ENCODE measurements around the gene PDE12. TPM values are rescaled to one million over a fixed set of nuclear protein-coding genes. Genes with fewer than 3 reads are reported as not detected.

PDE12 gene
- total and polyA plus RNA-seq, 7 donors, result 4.8 to 17.9 (median 11.4) TPM

DNA sequence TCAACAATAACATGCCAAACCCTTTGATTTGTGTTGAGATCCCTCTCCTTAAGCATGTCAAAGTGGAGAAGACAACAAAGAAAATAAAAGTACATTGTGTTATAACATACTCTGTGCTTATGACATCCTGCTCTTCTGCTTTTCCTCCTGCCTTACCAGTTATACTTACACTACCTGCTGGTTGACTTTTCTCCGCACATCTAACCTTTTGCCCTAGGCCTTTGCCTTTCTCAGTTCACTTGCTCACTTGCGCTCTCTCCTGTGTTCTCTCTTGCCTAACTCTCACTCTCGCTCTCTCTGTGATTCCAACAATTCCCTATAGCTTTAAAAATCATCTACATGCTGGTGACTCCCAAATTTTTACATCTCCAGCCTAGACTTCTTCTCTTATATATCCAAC is 17.6 kb upstream of the PDE12 start:
- H3K9me3 ChIP-seq, result no peaks in the 10 kb centered on the region
- H3K36me3 ChIP-seq, result no peaks in the 10 kb centered on the region
- H3K27ac ChIP-seq, result no peak overlapping the region
- DNase-seq, result no peak
- H3K4me1 ChIP-seq, result no peaks in the 10 kb centered on the region
- WGBS, 2 donors, result 92 to 96% methylated on average over 3 of the region's 3 CpGs
- intact Hi-C loops (cut with DNase I), result no loop called here
- TF ChIP-seq, protein P1, sequence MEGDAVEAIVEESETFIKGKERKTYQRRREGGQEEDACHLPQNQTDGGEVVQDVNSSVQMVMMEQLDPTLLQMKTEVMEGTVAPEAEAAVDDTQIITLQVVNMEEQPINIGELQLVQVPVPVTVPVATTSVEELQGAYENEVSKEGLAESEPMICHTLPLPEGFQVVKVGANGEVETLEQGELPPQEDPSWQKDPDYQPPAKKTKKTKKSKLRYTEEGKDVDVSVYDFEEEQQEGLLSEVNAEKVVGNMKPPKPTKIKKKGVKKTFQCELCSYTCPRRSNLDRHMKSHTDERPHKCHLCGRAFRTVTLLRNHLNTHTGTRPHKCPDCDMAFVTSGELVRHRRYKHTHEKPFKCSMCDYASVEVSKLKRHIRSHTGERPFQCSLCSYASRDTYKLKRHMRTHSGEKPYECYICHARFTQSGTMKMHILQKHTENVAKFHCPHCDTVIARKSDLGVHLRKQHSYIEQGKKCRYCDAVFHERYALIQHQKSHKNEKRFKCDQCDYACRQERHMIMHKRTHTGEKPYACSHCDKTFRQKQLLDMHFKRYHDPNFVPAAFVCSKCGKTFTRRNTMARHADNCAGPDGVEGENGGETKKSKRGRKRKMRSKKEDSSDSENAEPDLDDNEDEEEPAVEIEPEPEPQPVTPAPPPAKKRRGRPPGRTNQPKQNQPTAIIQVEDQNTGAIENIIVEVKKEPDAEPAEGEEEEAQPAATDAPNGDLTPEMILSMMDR (IDR thresholded peaks at IDR 0.05), result no peak
- no peak for TF ChIP-seq POLR2A (IDR thresholded peaks at IDR 0.05)
- no peak for TF ChIP-seq POLR2AphosphoS5 (IDR thresholded peaks at IDR 0.05)
- no peak for TF ChIP-seq EP300 (IDR thresholded peaks at IDR 0.05)
- peaks cover 0 to 2% (median 0%) of the 10 kb centered on the region in 3 donors for H3K27me3 ChIP-seq
- no peak overlapping the region for H3K4me3 ChIP-seq

DNA sequence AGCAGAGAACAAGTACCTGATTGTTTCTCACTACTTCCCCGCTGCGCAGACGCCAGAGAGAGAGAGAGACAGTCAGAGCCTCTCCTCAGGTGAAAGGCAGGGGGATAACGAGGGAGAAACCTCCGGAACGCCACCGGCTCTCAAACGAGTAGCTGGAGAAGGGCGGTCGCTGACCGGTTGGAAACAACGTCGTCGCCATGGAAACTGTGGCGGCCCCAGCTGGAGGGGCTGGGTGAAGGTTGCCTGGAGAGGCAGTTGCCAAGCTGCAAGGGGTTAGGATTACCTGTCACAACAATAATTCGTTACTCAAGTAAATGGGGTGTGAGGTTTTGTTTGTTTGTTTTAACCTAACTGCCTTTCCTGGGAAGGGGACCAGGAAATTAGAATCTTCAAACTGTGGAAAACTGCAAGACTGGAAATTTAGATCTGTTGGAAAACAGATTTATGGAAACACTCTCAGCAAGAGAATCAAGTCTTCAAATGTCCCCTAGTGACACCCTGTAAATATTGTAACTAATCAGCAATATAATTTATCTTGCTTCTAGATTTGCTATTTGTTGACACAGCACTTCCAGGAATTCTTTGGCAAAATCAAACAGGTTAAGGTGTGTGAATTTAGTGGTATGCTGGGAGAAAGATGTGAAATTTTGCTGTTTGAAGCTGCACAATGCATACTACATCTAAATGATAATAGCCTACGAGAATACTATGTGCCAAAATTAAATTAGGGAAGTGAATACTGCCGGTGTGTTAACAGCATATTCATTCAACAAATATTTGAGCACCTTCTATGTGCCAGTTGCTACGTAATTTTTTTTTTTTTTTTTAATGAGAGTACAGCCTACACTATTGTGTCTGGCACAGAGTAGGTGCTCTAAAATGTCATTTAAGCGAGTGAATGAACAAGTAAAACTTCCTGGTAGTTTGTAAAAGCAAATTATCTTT is 11.6 kb upstream of the PDE12 start, which contains the start of gene DNAH12:
Gene DNAH12 (minus strand): TSS at position 164 of the 945 bp plus-strand sequence. CDS start 1,474 bp downstream, outside the sequence.
- H3K9me3 ChIP-seq, result no peaks in the 10 kb centered on the region
- H3K4me1 ChIP-seq, result peaks cover 0 to 9% (median 4%) of the 10 kb centered on the region in 4 donors
- H3K36me3 ChIP-seq, result no peaks in the 10 kb centered on the region
- intact Hi-C loops (cut with DNase I), result no loop called here
- TF ChIP-seq POLR2AphosphoS5 (IDR thresholded peaks at IDR 0.05), result no peak
- TF ChIP-seq POLR2A (IDR thresholded peaks at IDR 0.05), result no peak
- no peak for TF ChIP-seq EP300 (IDR thresholded peaks at IDR 0.05)
- TF ChIP-seq, protein P1 (IDR thresholded peaks at IDR 0.05), result no peak
- no peak within 1 kb of the TSS for H3K4me3 ChIP-seq
- WGBS, 2 donors, result 3 to 9% methylated on average over 20 of the region's 20 CpGs
- H3K27ac ChIP-seq, result no peak within 1 kb of the TSS
- no peak for DNase-seq
- peaks cover 0 to 15% (median 0%) of the 10 kb centered on the region in 3 donors for H3K27me3 ChIP-seq

DNA sequence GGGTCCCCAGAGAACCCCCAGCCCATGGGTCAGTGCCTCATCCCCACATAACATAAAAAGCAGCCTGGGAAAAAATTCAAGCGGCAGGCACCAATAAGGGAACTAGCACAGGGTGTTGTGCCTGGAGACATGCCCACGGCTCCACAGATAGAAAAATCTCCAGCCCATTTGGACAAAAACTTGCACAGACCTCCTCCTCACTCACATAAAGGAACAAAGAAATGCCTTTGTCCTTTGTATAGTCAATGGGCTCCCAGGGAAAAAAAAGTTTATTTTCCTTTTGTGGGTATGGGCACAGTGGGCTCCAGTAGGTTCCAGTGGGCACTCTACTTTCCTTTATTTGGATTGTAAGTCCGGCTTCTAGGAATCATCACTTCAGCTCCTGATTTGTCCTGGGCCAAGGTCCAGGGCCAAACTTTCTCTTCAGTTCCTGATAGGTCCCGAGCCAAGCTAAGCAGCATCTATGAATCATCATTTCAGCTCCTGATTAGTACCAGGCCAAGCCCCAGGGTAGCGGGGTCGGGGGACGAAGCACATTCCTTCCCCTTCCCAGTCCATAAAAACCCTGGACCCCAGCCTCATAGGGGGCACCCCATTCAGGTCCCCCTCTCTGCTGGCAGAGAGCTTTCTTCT is 10.3 kb upstream of the PDE12 start:
- Histone ChIP-seq H3K4me3 (no peak overlapping the region), H3K4me1 (peaks cover 0 to 9% (median 4%) of the 10 kb centered on the region in 4 donors), H3K36me3 (no peaks in the 10 kb centered on the region), H3K27ac (no peak overlapping the region), H3K27me3 (peaks cover 0 to 15% (median 0%) of the 10 kb centered on the region in 3 donors), H3K9me3 (no peaks in the 10 kb centered on the region)
- intact Hi-C loops (cut with DNase I), result no loop called here
- TF ChIP-seq POLR2A (IDR thresholded peaks at IDR 0.05), result no peak
- TF ChIP-seq EP300 (IDR thresholded peaks at IDR 0.05), result no peak
- no peak for TF ChIP-seq POLR2AphosphoS5 (IDR thresholded peaks at IDR 0.05)
- TF ChIP-seq, protein P1 (IDR thresholded peaks at IDR 0.05), result no peak
- DNase-seq, result no peak
- WGBS, 2 donors, result 78 to 87% methylated on average over 7 of the region's 7 CpGs

DNA sequence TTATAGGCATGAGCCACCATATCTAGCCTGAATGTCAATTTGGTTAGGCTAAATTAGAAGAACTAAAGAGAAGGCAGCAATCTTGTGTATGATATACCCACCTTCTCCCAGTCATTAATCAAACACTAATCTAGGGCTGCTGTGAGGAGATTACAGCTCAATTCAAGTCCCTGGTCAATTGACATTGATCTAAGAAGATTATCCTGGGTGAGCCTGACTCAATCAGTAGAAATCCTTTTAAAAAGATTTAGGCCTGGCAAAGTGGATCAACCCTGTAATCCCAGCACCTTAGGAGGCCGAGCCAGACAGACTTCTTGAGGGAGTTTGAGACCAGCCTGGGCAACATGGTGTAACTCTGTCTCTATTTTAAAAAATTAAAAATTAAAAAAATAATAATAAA is 9.5 kb upstream of the PDE12 start:
- H3K4me3 ChIP-seq, result no peak overlapping the region
- H3K9me3 ChIP-seq, result no peaks in the 10 kb centered on the region
- H3K4me1 ChIP-seq, result peaks cover 0 to 9% (median 4%) of the 10 kb centered on the region in 4 donors
- no peaks in the 10 kb centered on the region for H3K36me3 ChIP-seq
- TF ChIP-seq POLR2AphosphoS5 (IDR thresholded peaks at IDR 0.05), result no peak
- TF ChIP-seq POLR2A (IDR thresholded peaks at IDR 0.05), result no peak
- TF ChIP-seq, protein P1 (IDR thresholded peaks at IDR 0.05), result no peak
- no peak for TF ChIP-seq EP300 (IDR thresholded peaks at IDR 0.05)
- 97 to 98% methylated on average over 1 of the region's 1 CpG for WGBS, 2 donors
- H3K27ac ChIP-seq, result no peak overlapping the region
- intact Hi-C loops (cut with DNase I), result no loop called here
- peaks cover 0 to 15% (median 0%) of the 10 kb centered on the region in 3 donors for H3K27me3 ChIP-seq
- DNase-seq, result no peak
